Fibroblast of lung (primary cell): ENCODE data around the gene COPB2. TPM values are rescaled to one million over a fixed set of nuclear protein-coding genes. Genes with fewer than 3 reads are reported as not detected.
"Not testable (repeated sequence)": the region's sequence is repeated elsewhere in the genome, so short reads cannot be mapped to it uniquely, and the experiment has no call there.

ENCODE experiments used
- DNase-seq, 2 donors: peaks; one replicate each; pipeline versions ENCODE4 v3.0.0 to v3.0.0-alpha.2; 2010; ENCODE audit warnings: low read depth in 2 of 2
- H2AFZ ChIP-seq: 2 replicates; pipeline ENCODE4 v1.5.1; 2012; ENCODE audit warnings: low read length, control low read depth, inconsistent platforms
- H3K27ac ChIP-seq: 2 replicates; pipeline ENCODE4 v1.5.1; 2011; ENCODE audit warnings: low read length, control low read depth; ENCODE audit not compliant: insufficient read depth
- H3K27me3 ChIP-seq: 2 replicates; pipeline ENCODE4 v1.5.1; 2011; ENCODE audit warnings: mild to moderate bottlenecking, low read length; ENCODE audit not compliant: control insufficient read depth, insufficient read depth
- H3K36me3 ChIP-seq: 2 replicates; pipeline ENCODE4 v1.5.1; 2011; ENCODE audit warnings: low read length; ENCODE audit not compliant: control insufficient read depth, insufficient read depth
- H3K4me1 ChIP-seq: 2 replicates; pipeline ENCODE4 v1.5.1; 2011; ENCODE audit warnings: low read length; ENCODE audit not compliant: control insufficient read depth, insufficient read depth; ENCODE audit errors: extremely low read depth
- H3K4me2 ChIP-seq: 2 replicates; pipeline ENCODE4 v1.5.1; 2011; ENCODE audit warnings: low read length, control low read depth; ENCODE audit not compliant: insufficient read depth; ENCODE audit errors: extremely low read depth
- H3K4me3 ChIP-seq, 4 experiments: fragments of 200-600 bp in 1 of 4; sonication (generic) in 1 of 4; replicated peaks in 1 of 4; 2 replicates each; pipeline ENCODE4 v1.5.1; 2011 to 2016; ENCODE audit warnings: low read length in 4 of 4, low read depth in 3 of 4, mild to moderate bottlenecking in 3 of 4, control low read depth in 2 of 4, inconsistent platforms in 1 of 4, mixed read lengths in 1 of 4; ENCODE audit not compliant: insufficient read depth in 1 of 4; ENCODE audit errors: control extremely low read depth in 1 of 4
- H3K79me2 ChIP-seq: 2 replicates; pipeline ENCODE4 v1.5.1; 2012; ENCODE audit warnings: mild to moderate bottlenecking, low read length, inconsistent platforms; ENCODE audit not compliant: control insufficient read depth, insufficient read depth
- H3K9ac ChIP-seq: 2 replicates; pipeline ENCODE4 v1.5.1; 2011; ENCODE audit warnings: mild to moderate bottlenecking, low read length, control low read depth; ENCODE audit not compliant: insufficient read depth
- H3K9me3 ChIP-seq: 2 replicates; pipeline ENCODE4 v1.5.1; 2012; ENCODE audit warnings: low read depth, low read length; ENCODE audit not compliant: control insufficient read depth, insufficient read depth
- H4K20me1 ChIP-seq: 2 replicates; pipeline ENCODE4 v1.5.1; 2011; ENCODE audit warnings: low read length; ENCODE audit not compliant: control insufficient read depth, insufficient read depth; ENCODE audit errors: extremely low read depth
- EZH2 ChIP-seq: IDR thresholded peaks from 2 replicates; pipeline ENCODE4 v1.5.1; 2012; ENCODE audit warnings: low read length, control low read depth, mild to moderate bottlenecking; ENCODE audit errors: missing control alignments
- polyA plus RNA-seq, 2 donors: library from polyadenylated mRNA; depleted of rRNA in 1 of 2; stranded (reverse) in 1 of 2; unstranded in 1 of 2; fragments of >200 nt; gene quantifications; 2 replicates each; pipeline ENCODE4 v1.2.1, GENCODE V29; 2011 to 2012; ENCODE audit warnings: missing spikeins in 1 of 2
- total RNA-seq: library from RNA; depleted of rRNA; stranded (reverse); fragments of >200 nt; gene quantifications from 2 replicates; pipeline ENCODE4 v1.2.1, GENCODE V29; 2014
- TF ChIP-seq, protein P1 (sequence below), 2 donors: IDR thresholded peaks in 1 of 2; conservative IDR thresholded peaks in 1 of 2; 1 replicate in 1 of 2; 2 replicates in 1 of 2; pipeline ENCODE4 v1.5.1; 2011 to 2012; ENCODE audit warnings: low read length in 2 of 2, control low read depth in 1 of 2, inconsistent platforms in 1 of 2, low read depth in 1 of 2, mild to moderate bottlenecking in 1 of 2

Gene COPB2
- total and polyA plus RNA-seq, 2 donors (not counting 1 experiment from before 2014, with no cell fraction given): 284 to 293 TPM

DNA sequence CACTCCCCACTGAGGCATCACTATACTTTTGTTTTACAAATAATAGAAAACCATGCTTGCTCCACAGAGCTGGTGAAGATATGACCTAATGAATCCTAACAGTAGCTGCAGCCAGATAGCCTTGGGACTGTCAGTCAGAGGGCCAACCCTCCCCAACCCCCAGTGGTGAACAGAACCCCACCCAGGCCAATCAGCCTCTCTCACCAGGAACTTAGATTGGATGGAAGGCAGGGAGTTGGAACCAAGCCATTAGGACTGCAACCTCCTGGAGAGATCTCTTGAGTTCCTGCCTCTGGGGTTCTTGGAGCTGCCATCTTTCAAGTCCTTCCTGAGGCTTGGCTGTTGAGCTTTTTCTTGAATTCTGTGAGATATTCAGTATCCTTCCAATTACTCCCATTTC is 48.7 kb downstream of the COPB2 start:
- DNase-seq: no peak
- no peaks in the 10 kb centered on the region for H3K27me3 ChIP-seq
- H4K20me1 ChIP-seq: no peaks in the 10 kb centered on the region
- H3K4me1 ChIP-seq: no peaks in the 10 kb centered on the region
- no peak overlapping the region for H3K4me3 ChIP-seq
- H3K79me2 ChIP-seq: peaks cover 18% of the 10 kb centered on the region
- no peak overlapping the region for H2AFZ ChIP-seq
- no peak overlapping the region for H3K4me2 ChIP-seq
- H3K27ac ChIP-seq: no peak overlapping the region
- no peak for TF ChIP-seq EZH2
- TF ChIP-seq, protein P1, sequence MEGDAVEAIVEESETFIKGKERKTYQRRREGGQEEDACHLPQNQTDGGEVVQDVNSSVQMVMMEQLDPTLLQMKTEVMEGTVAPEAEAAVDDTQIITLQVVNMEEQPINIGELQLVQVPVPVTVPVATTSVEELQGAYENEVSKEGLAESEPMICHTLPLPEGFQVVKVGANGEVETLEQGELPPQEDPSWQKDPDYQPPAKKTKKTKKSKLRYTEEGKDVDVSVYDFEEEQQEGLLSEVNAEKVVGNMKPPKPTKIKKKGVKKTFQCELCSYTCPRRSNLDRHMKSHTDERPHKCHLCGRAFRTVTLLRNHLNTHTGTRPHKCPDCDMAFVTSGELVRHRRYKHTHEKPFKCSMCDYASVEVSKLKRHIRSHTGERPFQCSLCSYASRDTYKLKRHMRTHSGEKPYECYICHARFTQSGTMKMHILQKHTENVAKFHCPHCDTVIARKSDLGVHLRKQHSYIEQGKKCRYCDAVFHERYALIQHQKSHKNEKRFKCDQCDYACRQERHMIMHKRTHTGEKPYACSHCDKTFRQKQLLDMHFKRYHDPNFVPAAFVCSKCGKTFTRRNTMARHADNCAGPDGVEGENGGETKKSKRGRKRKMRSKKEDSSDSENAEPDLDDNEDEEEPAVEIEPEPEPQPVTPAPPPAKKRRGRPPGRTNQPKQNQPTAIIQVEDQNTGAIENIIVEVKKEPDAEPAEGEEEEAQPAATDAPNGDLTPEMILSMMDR (conservative IDR thresholded peaks at IDR 0.05 in 1 of 2, IDR thresholded peaks at IDR 0.05 in 1 of 2; ENCODE audit: low read depth in 1 of 2, low read length in 2 of 2): no peak
- H3K9me3 ChIP-seq: no peaks in the 10 kb centered on the region
- H3K36me3 ChIP-seq: no peaks in the 10 kb centered on the region
- no peak overlapping the region for H3K9ac ChIP-seq

DNA sequence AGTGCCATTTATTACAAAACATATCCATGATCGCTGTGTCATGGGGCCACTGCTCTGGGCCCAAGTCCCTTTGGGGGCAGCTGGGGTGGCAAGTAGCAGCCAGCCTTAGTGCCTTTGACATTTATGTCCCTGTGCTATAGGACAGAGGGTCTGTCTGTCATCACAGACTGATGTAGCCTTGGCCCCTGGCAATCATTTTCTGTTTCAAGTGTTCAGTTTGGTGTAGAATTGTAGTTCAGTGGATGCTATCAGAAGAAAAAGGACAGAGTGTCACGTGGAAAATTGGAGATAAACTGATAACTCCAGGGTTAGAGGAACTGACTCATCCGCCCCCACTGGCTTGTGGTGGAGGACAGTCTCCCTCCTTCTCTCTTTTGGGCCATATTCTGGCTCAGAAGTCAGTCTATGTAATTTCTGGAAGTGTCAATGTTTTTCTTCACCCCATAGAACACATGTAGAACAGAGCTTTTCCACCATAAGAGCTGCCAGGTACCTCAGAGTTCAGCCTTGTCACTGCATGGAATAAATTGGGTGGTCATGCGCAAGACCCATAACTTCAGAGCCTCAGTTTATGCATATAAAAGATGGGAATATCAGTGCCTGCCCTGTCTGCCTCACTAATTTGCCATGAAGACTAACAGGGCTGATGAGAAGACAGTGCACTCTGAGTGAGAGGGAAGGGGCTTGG is 50.1 kb downstream of the COPB2 start:
- Histone ChIP-seq H2AFZ (no peak overlapping the region), H4K20me1 (no peaks in the 10 kb centered on the region), H3K4me1 (no peaks in the 10 kb centered on the region), H3K9me3 (no peaks in the 10 kb centered on the region), H3K79me2 (peaks cover 5% of the 10 kb centered on the region), H3K27ac (no peak overlapping the region), H3K9ac (no peak overlapping the region), H3K36me3 (no peaks in the 10 kb centered on the region), H3K4me3 (no peak overlapping the region), H3K27me3 (no peaks in the 10 kb centered on the region), H3K4me2 (peak overlapping the region; percentile 32)
- DNase-seq: peak in 1 of 2 donors; percentile 20
- no peak for TF ChIP-seq EZH2

DNA sequence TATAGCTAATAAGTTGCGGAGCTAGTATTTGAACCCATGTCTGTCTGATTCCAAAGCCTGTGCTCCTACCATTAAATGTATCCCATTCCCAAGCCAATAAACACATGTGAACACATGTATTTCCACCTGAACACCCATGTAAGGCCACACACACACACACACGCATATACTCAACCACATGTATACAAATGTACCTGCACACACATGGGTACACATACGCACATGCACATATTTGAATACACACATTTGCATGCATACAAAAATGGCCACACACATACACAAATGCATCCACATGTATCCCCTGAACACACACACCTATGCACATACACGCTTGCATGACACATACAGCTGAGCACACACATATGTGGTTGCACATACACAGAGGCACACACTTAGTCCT is 51.0 kb downstream of the COPB2 start:
- TF ChIP-seq, protein P1 (conservative IDR thresholded peaks at IDR 0.05 in 1 of 2, IDR thresholded peaks at IDR 0.05 in 1 of 2; ENCODE audit: low read depth in 1 of 2, low read length in 2 of 2): no peak
- no peak for TF ChIP-seq EZH2
- H3K4me3 ChIP-seq: no peak overlapping the region
- no peaks in the 10 kb centered on the region for H3K79me2 ChIP-seq
- H3K4me1 ChIP-seq: no peaks in the 10 kb centered on the region
- H3K9ac ChIP-seq: no peak overlapping the region
- no peak overlapping the region for H3K4me2 ChIP-seq
- DNase-seq: no peak
- no peaks in the 10 kb centered on the region for H3K27me3 ChIP-seq
- H3K36me3 ChIP-seq: no peaks in the 10 kb centered on the region
- no peaks in the 10 kb centered on the region for H4K20me1 ChIP-seq
- no peak overlapping the region for H3K27ac ChIP-seq
- H2AFZ ChIP-seq: no peak overlapping the region
- H3K9me3 ChIP-seq: no peaks in the 10 kb centered on the region

DNA sequence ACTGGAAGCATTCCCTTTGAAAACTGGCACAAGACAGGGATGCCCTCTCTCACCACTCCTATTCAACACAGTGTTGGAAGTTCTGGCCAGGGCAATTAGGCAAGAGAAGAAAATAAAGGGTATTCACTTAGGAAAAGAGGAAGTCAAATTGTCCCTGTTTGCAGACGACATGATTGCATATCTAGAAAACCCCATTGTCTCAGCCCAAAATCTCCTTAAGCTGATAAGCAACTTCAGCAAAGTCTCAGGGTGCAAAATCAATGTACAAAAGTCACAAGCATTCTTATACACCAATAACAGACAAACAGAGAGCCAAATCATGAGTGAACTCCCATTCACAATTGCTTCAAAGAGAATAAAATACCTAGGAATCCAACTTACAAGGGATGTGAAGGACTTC is 54.8 kb downstream of the COPB2 start:
- not testable (repeated sequence) for DNase-seq, H3K27ac ChIP-seq, H3K9me3 ChIP-seq, H3K27me3 ChIP-seq, H2AFZ ChIP-seq, H4K20me1 ChIP-seq, H3K4me3 ChIP-seq, H3K36me3 ChIP-seq, H3K4me1 ChIP-seq, H3K4me2 ChIP-seq, H3K9ac ChIP-seq, H3K79me2 ChIP-seq
